HepG2 (cell line): Measurements from ENCODE around the gene GCHFR. TPM values are rescaled to one million over a fixed set of nuclear protein-coding genes. Genes with fewer than 3 reads are reported as not detected.

Source experiments
- BRD4 ChIP-seq: sonication (generic); formaldehyde crosslinking; IDR thresholded peaks from 2 replicates; pipeline ENCODE4 v1.4.0; 2020; ENCODE audit warnings: missing genetic modification reagents
- CBX1 ChIP-seq: IDR thresholded peaks from one replicate; pipeline ENCODE4 v1.6.1; 2016; ENCODE audit warnings: antibody characterized with exemption, low read depth
- DDIT3 ChIP-seq: sonication (generic); formaldehyde crosslinking; IDR thresholded peaks from 2 replicates; pipeline ENCODE4 v1.4.0; 2020; ENCODE audit warnings: mild to moderate bottlenecking, missing genetic modification reagents
- FIP1L1 ChIP-seq: fragments of 200-400 bp; formaldehyde crosslinking; IDR thresholded peaks from 2 replicates; pipeline ENCODE4 v1.6.1; 2018; ENCODE audit warnings: low read depth, mild to moderate bottlenecking, low read length, moderate library complexity, borderline replicate concordance; ENCODE audit not compliant: insufficient read depth
- FOXA3 ChIP-seq: IDR thresholded peaks from 2 replicates; pipeline ENCODE4 v1.6.1; 2016; ENCODE audit warnings: missing genetic modification reagents, missing compliant biosample characterization
- FOXC1 ChIP-seq: sonication (generic); formaldehyde crosslinking; IDR thresholded peaks from 2 replicates; pipeline ENCODE4 v1.8.0; 2022; ENCODE audit warnings: mild to moderate bottlenecking, missing genetic modification reagents, borderline replicate concordance
- HNRNPLL ChIP-seq: fragments of 200-400 bp; formaldehyde crosslinking; IDR thresholded peaks from 2 replicates; pipeline ENCODE4 v1.6.1; 2017; ENCODE audit warnings: mild to moderate bottlenecking, low read depth, low read length; ENCODE audit not compliant: poor library complexity, severe bottlenecking
- HOXA3 ChIP-seq: sonication (generic); formaldehyde crosslinking; IDR thresholded peaks from 2 replicates; pipeline ENCODE4 v1.5.0; 2020; ENCODE audit warnings: missing genetic modification reagents
- KLF11 ChIP-seq: IDR thresholded peaks from 2 replicates; pipeline ENCODE4 v1.6.1; 2016; ENCODE audit warnings: missing compliant biosample characterization
- MAFG ChIP-seq: sonication (generic); formaldehyde crosslinking; IDR thresholded peaks from 2 replicates; pipeline ENCODE4 v1.5.1; 2020; ENCODE audit warnings: mild to moderate bottlenecking, missing genetic modification reagents
- NCOA1 ChIP-seq: sonication (generic); formaldehyde crosslinking; IDR thresholded peaks from 2 replicates; pipeline ENCODE4 v1.9.0; 2021; ENCODE audit warnings: missing genetic modification reagents
- NFYB ChIP-seq: sonication (generic); formaldehyde crosslinking; IDR thresholded peaks from 2 replicates; pipeline ENCODE4 v1.4.0; 2020; ENCODE audit warnings: missing genetic modification reagents
- NPAS2 ChIP-seq: sonication (generic); formaldehyde crosslinking; IDR thresholded peaks from 2 replicates; pipeline ENCODE4 v1.8.0; 2022; ENCODE audit warnings: mild to moderate bottlenecking, missing genetic modification reagents, borderline replicate concordance
- POLR2A ChIP-seq, 2 experiments: IDR thresholded peaks; 2 replicates each; pipeline ENCODE4 v1.6.1; 2011; ENCODE audit warnings: low read depth in 2 of 2, low read length in 2 of 2, mild to moderate bottlenecking in 1 of 2, moderate library complexity in 1 of 2; ENCODE audit not compliant: insufficient read depth in 1 of 2
- TCF7 ChIP-seq: sonication (generic); IDR thresholded peaks from 2 replicates; pipeline ENCODE4 v1.6.1; 2016; ENCODE audit warnings: antibody characterized with exemption, low read depth
- THAP7 ChIP-seq: sonication (generic); formaldehyde crosslinking; IDR thresholded peaks from 2 replicates; pipeline ENCODE4 v1.8.1; 2023; ENCODE audit warnings: mild to moderate bottlenecking, missing genetic modification reagents
- TRAFD1 ChIP-seq: sonication (generic); formaldehyde crosslinking; IDR thresholded peaks from 2 replicates; pipeline ENCODE4 v1.5.1; 2020; ENCODE audit warnings: missing genetic modification reagents, mild to moderate bottlenecking, borderline replicate concordance
- ZBTB3 ChIP-seq: sonication (generic); formaldehyde crosslinking; IDR thresholded peaks from 2 replicates; pipeline ENCODE4 v1.4.0; 2020; ENCODE audit warnings: low read depth, mild to moderate bottlenecking, moderate library complexity, missing genetic modification reagents, borderline replicate concordance
- ZEB1 ChIP-seq: IDR thresholded peaks from 2 replicates; pipeline ENCODE4 v1.6.1; 2012; ENCODE audit warnings: mild to moderate bottlenecking, low read depth, inconsistent platforms; ENCODE audit not compliant: insufficient replicate concordance
- ZFP90 ChIP-seq: sonication (generic); formaldehyde crosslinking; IDR thresholded peaks from 2 replicates; pipeline ENCODE4 v1.8.0; 2022; ENCODE audit warnings: missing genetic modification reagents, mild to moderate bottlenecking, inconsistent platforms, borderline replicate concordance
- ZGPAT ChIP-seq: IDR thresholded peaks from 2 replicates; pipeline ENCODE4 v1.6.1; 2016; ENCODE audit warnings: mild to moderate bottlenecking
- ZNF576 ChIP-seq: sonication (generic); formaldehyde crosslinking; IDR thresholded peaks from 2 replicates; pipeline ENCODE4 v1.4.0; 2020; ENCODE audit warnings: mild to moderate bottlenecking, missing genetic modification reagents
- ZNF724P ChIP-seq: sonication (generic); formaldehyde crosslinking; IDR thresholded peaks from 2 replicates; pipeline ENCODE4 v1.8.0; 2022; ENCODE audit warnings: missing genetic modification reagents, borderline replicate concordance
- ZNF773 ChIP-seq: sonication (generic); formaldehyde crosslinking; IDR thresholded peaks from 2 replicates; pipeline ENCODE4 v1.4.0; 2020; ENCODE audit warnings: missing genetic modification reagents, borderline replicate concordance
- ZNF878 ChIP-seq: sonication (generic); formaldehyde crosslinking; IDR thresholded peaks from 2 replicates; pipeline ENCODE4 v1.8.1; 2023; ENCODE audit warnings: mild to moderate bottlenecking, missing genetic modification reagents, moderate library complexity
- polyA plus RNA-seq, 8 experiments: library from polyadenylated mRNA; depleted of rRNA in 3 of 8; stranded (reverse) in 7 of 8; unstranded in 1 of 8; fragments of >200 nt; fragmentation: Illumina TruSeq in 4 of 8; extraction: Trizol in 4 of 8; gene quantifications; 2 replicates each; pipeline versions ENCODE4 v1.2.1 to v1.2.3, GENCODE V29; 2011 to 2016; ENCODE audit warnings: low read depth in 4 of 8, missing spikeins in 1 of 8, mixed read lengths in 1 of 8; ENCODE audit not compliant: insufficient read depth in 1 of 8
- total RNA-seq, 5 experiments: library from RNA; depleted of rRNA; stranded (reverse); fragments of >200 nt; fragmentation: Illumina TruSeq; extraction: Trizol; gene quantifications; 2 replicates each; pipeline ENCODE4 v1.2.3, GENCODE V29; 2016; ENCODE audit warnings: low read depth in 1 of 5

GCHFR gene
- total and polyA plus RNA-seq, 2 of the 13 experiments (the other 11 are each of a cell fraction or from before 2014, with no cell fraction given), result 51.5 to 92.4 TPM

GRCh38 chr15:40754883-40755811 lies 8.7 kb upstream of the GCHFR start, which contains the start of gene RMDN3 (continued):
- TF ChIP-seq MAFG (CRISPR knock-in tag) (no peak), ZGPAT (CRISPR knock-in tag) (peak; percentile 77), ZNF724P (CRISPR knock-in tag) (no peak), POLR2A (IDR thresholded peaks at IDR 0.05; ENCODE audit: insufficient read depth in 1 of 2, low read depth in 2 of 2, low read length in 2 of 2) (peak; percentile 79 to 91), CBX1 (no peak), THAP7 (CRISPR knock-in tag) (0 out of 2 replicates have a peak, but pooled peaks have one; percentile 51), NCOA1 (no peak), TRAFD1 (no peak), HNRNPLL (peak; percentile 7), ZEB1 (no peak), TCF7 (no peak), BRD4 (CRISPR knock-in tag) (0 out of 2 replicates have a peak, but pooled peaks have one; percentile 42), FOXC1 (CRISPR knock-in tag) (peak; percentile 48), ZNF878 (CRISPR knock-in tag) (peak; percentile 58; the same call in 1 of the 2 replicates), FOXA3 (CRISPR knock-in tag) (no peak), DDIT3 (CRISPR knock-in tag) (no peak), ZNF576 (CRISPR knock-in tag) (no peak), NPAS2 (CRISPR knock-in tag) (no peak), HOXA3 (CRISPR knock-in tag) (peak; percentile 98), ZBTB3 (CRISPR knock-in tag) (no peak), KLF11 (CRISPR knock-in tag) (no peak), NFYB (no peak; the same call in 1 of the 2 replicates), FIP1L1 (no peak), ZFP90 (no peak), ZNF773 (CRISPR knock-in tag) (no peak)
